ENCODE data around the gene DNAH9. TPM values are rescaled to one million over a fixed set of nuclear protein-coding genes. Genes with fewer than 3 reads are reported as not detected.

DNAH9 gene
- total and polyA plus RNA-seq, 2 of the 8 experiments (the other 6 are each of a cell fraction or from before 2014, with no cell fraction given) = 0.21 to 0.86 TPM

DNA sequence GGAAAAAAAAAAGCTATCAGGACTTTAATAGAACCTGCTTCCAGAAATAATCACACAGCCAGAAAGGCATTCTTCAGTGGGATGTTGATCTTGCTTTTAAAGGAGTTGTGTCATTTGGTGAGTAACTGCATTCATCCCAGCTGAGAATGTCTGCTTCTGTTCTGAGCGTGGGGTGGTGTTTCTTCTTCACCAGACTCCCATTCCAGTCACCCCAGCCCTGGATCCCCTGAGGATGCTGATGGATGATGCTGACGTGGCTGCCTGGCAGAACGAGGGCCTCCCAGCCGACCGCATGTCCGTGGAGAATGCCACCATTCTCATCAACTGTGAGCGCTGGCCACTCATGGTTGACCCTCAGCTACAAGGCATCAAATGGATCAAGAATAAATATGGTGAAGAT is 276.5 kb downstream of the DNAH9 start (continued):
- no peak for TF ChIP-seq SP2 (IDR thresholded peaks at IDR 0.05; ENCODE audit: low read length)
- no peak for TF ChIP-seq ZNF274 (IDR thresholded peaks at IDR 0.05; ENCODE audit: borderline replicate concordance, extremely low read depth, low read length)
- TF ChIP-seq, protein P1, sequence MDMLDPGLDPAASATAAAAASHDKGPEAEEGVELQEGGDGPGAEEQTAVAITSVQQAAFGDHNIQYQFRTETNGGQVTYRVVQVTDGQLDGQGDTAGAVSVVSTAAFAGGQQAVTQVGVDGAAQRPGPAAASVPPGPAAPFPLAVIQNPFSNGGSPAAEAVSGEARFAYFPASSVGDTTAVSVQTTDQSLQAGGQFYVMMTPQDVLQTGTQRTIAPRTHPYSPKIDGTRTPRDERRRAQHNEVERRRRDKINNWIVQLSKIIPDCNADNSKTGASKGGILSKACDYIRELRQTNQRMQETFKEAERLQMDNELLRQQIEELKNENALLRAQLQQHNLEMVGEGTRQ (IDR thresholded peaks at IDR 0.05; ENCODE audit: low read length) = no peak
- no peak for TF ChIP-seq BACH1 (IDR thresholded peaks at IDR 0.05; ENCODE audit: low read length)
- TF ChIP-seq, protein P2, sequence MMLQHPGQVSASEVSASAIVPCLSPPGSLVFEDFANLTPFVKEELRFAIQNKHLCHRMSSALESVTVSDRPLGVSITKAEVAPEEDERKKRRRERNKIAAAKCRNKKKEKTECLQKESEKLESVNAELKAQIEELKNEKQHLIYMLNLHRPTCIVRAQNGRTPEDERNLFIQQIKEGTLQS (IDR thresholded peaks at IDR 0.05; ENCODE audit: insufficient read depth, low read depth, low read length) = no peak
- no peak for TF ChIP-seq CBX5 (IDR thresholded peaks at IDR 0.05; ENCODE audit: low read depth, low read length)

Data from H1 (cell line).